ENCODE results near the gene SUPV3L1. TPM values are rescaled to one million over a fixed set of nuclear protein-coding genes. Genes with fewer than 3 reads are reported as not detected.
A peak's percentile ranks its signal among the peaks of the same experiment; 100 is the strongest.

The SUPV3L1 gene
- total and polyA plus RNA-seq, 9 of the 15 experiments (the other 6 are each of a cell fraction or from before 2014, with no cell fraction given): 45.2 to 156 (median 92.6) TPM

DNA sequence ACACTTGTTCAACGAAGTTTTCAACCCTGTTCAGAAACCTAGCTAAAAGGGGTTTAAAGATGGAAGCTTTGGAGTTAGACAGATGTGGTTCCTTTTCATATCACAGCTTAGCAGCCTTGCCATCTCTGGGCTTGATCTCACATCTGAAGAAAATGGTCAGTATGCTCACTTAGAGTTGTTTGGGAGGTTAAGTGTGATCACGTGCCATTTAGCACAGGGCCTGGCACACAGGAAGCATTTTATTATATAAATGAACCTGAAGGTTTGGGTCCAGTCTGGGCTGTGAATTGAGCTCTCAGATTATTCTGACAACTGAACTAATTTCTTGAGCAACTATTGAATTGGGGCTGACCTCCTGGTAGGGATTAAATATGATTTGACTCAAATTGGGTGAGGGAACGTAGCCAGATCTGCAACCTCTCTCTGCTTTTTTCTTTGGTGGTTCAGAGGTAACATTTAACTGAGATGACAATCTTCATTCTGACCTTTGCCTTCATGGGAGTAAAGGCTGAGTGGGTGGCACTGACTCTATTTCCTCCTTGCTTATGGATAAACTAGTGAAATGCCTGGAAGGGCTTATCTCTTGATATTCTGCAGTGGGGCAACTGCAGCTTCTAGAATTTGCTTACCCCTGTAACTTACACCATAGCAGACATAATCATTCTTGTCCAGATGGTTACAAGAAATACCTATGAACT, 29.9 kb downstream of the SUPV3L1 start:
- Histone ChIP-seq H4K20me1 (replicated peaks; ENCODE audit: control insufficient read depth, insufficient read depth, low read length) (no peaks in the 10 kb centered on the region), H3K4me2 (ENCODE audit: insufficient read depth, low read length) (no peak overlapping the region), H3K4me3 (no peak overlapping the region), H3K27me3 (ENCODE audit: control insufficient read depth in 2 of 2, insufficient read depth in 2 of 2, low read length in 2 of 2) (no peaks in the 10 kb centered on the region), H2AFZ (ENCODE audit: low read depth, low read length) (no peak overlapping the region), H3K36me3 (ENCODE audit: control insufficient read depth, insufficient read depth, low read length) (peaks cover 45% of the 10 kb centered on the region), H3K79me2 (ENCODE audit: control insufficient read depth, insufficient read depth, low read length) (no peaks in the 10 kb centered on the region), H3K27ac (ENCODE audit: extremely low read depth, low read depth, low read length) (no peak overlapping the region), H3K4me1 (replicated peaks in 1 of 2; ENCODE audit: control insufficient read depth in 2 of 2, insufficient read depth in 2 of 2, low read length in 2 of 2) (peaks cover 3 to 33% of the 10 kb centered on the region in 2 experiments), H3K9ac (ENCODE audit: insufficient read depth in 1 of 2, low read depth in 2 of 2, low read length in 2 of 2) (no peak overlapping the region), H3K9me1 (ENCODE audit: control insufficient read depth, insufficient read depth, low read length) (no peaks in the 10 kb centered on the region), H3K9me3 (replicated peaks; ENCODE audit: control insufficient read depth, insufficient read depth, low read depth, low read length) (no peaks in the 10 kb centered on the region)
- WGBS (ENCODE audit: insufficient coverage, low coverage, missing lambda C conversion rate): 31% methylated on average over 3 of the region's 3 CpGs
- DNase-seq (ENCODE audit: extremely low read depth in 1 of 4, low spot score in 3 of 4) (no peak), ATAC-seq (no peak; the same call in 1 of the 3 replicates), FAIRE-seq (no peak)
- ChIA-PET CTCF (ENCODE audit: low intra/inter-chr PET ratio) (no interaction called here), POLR2A (interaction anchor here (1.2 to 12.6 kb wide), 3 partner anchors 13 to 30 kb away, joined by 3 to 95 read pairs (median 5); partner anchors contain the start of gene SUPV3L1)
- in situ Hi-C loops (cut with MboI) (no loop called here), intact Hi-C loops (cut with micrococcal nuclease) (no loop called here)
- TF ChIP-seq POLR2AphosphoS2 (IDR thresholded peaks at IDR 0.05; ENCODE audit: low read length) (peak; percentile 19; the same call in 1 of the 2 replicates), NR2C2 (CRISPR knock-in tag; IDR thresholded peaks at IDR 0.05) (no peak), NR2C2 (tag; IDR thresholded peaks at IDR 0.05) (peak; percentile 62; the same call in 1 of the 2 replicates), HEY1 (CRISPR knock-in tag; IDR thresholded peaks at IDR 0.05; ENCODE audit: borderline replicate concordance) (0 out of 2 replicates have a peak, but pooled peaks have one; percentile 43), NFE2 (IDR thresholded peaks at IDR 0.05; ENCODE audit: low read depth) (no peak), NCOA1 (IDR thresholded peaks at IDR 0.05; ENCODE audit: low read depth) (no peak), IFI16 (CRISPR knock-in tag; IDR thresholded peaks at IDR 0.05) (no peak), BHLHE40 (IDR thresholded peaks at IDR 0.05; ENCODE audit: low read length) (peak; percentile 69), NR2C1 (IDR thresholded peaks at IDR 0.05) (0 out of 2 replicates have a peak, but pooled peaks have one; percentile 19), NR2C1 (tag; IDR thresholded peaks at IDR 0.05) (0 out of 2 replicates have a peak, but pooled peaks have one; percentile 13), HDAC1 (IDR thresholded peaks at IDR 0.05) (no peak), ZNF589 (CRISPR knock-in tag; IDR thresholded peaks at IDR 0.05; ENCODE audit: low read depth) (peak; percentile 25; the same call in 1 of the 2 replicates)
- TF ChIP-seq, protein P1, sequence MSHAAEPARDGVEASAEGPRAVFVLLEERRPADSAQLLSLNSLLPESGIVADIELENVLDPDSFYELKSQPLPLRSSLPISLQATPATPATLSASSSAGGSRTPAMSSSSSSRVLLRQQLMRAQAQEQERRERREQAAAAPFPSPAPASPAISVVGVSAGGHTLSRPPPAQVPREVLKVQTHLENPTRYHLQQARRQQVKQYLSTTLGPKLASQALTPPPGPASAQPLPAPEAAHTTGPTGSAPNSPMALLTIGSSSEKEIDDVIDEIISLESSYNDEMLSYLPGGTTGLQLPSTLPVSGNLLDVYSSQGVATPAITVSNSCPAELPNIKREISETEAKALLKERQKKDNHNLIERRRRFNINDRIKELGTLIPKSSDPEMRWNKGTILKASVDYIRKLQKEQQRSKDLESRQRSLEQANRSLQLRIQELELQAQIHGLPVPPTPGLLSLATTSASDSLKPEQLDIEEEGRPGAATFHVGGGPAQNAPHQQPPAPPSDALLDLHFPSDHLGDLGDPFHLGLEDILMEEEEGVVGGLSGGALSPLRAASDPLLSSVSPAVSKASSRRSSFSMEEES (CRISPR knock-in tag; IDR thresholded peaks at IDR 0.05): peak; percentile 72
- TF ChIP-seq, protein P2, sequence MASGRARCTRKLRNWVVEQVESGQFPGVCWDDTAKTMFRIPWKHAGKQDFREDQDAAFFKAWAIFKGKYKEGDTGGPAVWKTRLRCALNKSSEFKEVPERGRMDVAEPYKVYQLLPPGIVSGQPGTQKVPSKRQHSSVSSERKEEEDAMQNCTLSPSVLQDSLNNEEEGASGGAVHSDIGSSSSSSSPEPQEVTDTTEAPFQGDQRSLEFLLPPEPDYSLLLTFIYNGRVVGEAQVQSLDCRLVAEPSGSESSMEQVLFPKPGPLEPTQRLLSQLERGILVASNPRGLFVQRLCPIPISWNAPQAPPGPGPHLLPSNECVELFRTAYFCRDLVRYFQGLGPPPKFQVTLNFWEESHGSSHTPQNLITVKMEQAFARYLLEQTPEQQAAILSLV (tag; IDR thresholded peaks at IDR 0.05): no peak
- TF ChIP-seq, protein P3, sequence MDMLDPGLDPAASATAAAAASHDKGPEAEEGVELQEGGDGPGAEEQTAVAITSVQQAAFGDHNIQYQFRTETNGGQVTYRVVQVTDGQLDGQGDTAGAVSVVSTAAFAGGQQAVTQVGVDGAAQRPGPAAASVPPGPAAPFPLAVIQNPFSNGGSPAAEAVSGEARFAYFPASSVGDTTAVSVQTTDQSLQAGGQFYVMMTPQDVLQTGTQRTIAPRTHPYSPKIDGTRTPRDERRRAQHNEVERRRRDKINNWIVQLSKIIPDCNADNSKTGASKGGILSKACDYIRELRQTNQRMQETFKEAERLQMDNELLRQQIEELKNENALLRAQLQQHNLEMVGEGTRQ (CRISPR knock-in tag; IDR thresholded peaks at IDR 0.05): peak; percentile 47; the same call in 1 of the 2 replicates
- TF ChIP-seq, protein P4, sequence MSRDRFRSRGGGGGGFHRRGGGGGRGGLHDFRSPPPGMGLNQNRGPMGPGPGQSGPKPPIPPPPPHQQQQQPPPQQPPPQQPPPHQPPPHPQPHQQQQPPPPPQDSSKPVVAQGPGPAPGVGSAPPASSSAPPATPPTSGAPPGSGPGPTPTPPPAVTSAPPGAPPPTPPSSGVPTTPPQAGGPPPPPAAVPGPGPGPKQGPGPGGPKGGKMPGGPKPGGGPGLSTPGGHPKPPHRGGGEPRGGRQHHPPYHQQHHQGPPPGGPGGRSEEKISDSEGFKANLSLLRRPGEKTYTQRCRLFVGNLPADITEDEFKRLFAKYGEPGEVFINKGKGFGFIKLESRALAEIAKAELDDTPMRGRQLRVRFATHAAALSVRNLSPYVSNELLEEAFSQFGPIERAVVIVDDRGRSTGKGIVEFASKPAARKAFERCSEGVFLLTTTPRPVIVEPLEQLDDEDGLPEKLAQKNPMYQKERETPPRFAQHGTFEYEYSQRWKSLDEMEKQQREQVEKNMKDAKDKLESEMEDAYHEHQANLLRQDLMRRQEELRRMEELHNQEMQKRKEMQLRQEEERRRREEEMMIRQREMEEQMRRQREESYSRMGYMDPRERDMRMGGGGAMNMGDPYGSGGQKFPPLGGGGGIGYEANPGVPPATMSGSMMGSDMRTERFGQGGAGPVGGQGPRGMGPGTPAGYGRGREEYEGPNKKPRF (IDR thresholded peaks at IDR 0.05; ENCODE audit: low read depth, low read length): no peak
- BruUV-seq (replicated peaks): no TSS peak

All from K562 (cell line).